SIG-M5 treated with dmso at 0.1 percent for 504 hours (cell line): ENCODE results near the gene MBD3L2.
"Not testable (repeated sequence)": the region's sequence is repeated elsewhere in the genome, so short reads cannot be mapped to it uniquely, and the experiment has no call there.

Experiments used
- DNase-seq: peaks from one replicate; lab custom pipeline; 2025; ENCODE audit not compliant: unreplicated experiment; lab: John Stamatoyannopoulos, UW

The MBD3L2 gene

DNA sequence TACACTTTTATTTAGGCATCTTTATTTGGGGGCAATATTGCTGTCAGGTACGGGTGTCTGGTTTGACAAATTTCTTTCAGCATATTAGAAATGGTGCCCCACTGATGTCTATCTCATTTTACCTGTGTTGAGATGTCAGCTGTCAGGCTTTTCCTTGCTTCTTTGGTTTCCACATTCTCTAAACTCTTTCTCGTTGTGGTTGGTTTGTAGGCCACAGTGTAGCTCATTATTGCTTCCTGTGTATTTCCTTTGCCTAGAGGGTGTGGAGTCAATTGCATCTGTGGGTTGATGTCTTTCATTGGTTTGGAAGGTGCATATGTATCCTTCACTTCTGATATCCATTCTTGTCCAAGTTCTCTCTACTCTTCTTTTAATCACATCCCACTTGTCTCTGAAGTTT lies 10.9 kb downstream of the MBD3L2 start:
- not testable (repeated sequence) for DNase-seq

- no peak for DNase-seq
Measured at GRCh38 chr19:7063339-7063738, 14.2 kb downstream of the MBD3L2 start.

- DNase-seq: no peak
Measured at GRCh38 chr19:7063764-7064418, 14.8 kb downstream of the MBD3L2 start.

DNA sequence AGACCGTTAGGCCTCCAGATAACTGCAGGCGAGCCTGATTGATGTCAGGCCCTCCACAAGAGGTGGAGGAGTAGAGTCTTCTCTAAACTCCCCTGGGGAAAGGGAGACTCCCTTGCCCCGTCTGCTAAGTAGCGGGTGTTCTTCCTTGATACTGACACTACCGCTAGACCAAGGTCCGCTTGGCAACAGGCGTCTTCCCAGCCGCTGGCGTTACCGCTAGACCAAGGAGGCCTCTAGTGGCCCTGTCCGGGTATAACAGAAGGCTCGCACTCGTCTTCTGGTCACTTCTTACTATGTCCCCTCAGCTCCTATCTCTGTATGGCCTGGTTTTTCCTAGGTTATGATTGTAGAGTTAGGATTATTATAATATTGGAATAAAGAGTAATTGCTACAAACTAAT lies 18.0 kb downstream of the MBD3L2 start:
- DNase-seq: not testable (repeated sequence)

DNA sequence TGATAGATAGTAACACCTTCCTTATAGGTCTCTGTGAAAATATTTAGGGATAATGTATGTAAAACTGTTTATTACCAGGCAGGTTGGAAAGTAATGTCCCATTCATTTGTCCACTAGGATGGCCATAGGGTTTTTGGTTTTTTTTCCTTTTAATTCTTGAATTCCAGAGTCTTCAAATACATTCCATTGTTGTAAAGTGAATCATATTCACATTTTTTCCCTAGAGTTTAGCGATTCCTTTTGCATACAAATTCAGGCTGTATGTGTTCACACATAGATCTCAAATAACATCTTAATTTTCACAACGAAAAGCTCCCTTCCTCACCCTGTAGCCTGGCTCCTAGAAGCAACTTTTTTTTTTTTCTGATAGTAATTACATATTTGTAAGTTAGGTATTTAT lies 18.6 kb downstream of the MBD3L2 start:
- DNase-seq: no peak

- no peak for DNase-seq
Measured at GRCh38 chr19:7068599-7068998, 19.5 kb downstream of the MBD3L2 start.

GRCh38 chr19:7069042-7069903 lies 20.2 kb downstream of the MBD3L2 start, which contains the start of gene ZNF557:
ZNF557 (plus strand) TSS chr19:7069703; CDS start chr19:7075075, 5,372 bp downstream.
- DNase-seq: peak; percentile 87

- DNase-seq: no peak
Measured at GRCh38 chr19:7069904-7070226, 20.7 kb downstream of the MBD3L2 start.

- DNase-seq: no peak
Measured at GRCh38 chr19:7072541-7072940, 23.4 kb downstream of the MBD3L2 start.

GRCh38 chr19:7074705-7075282 lies 25.7 kb downstream of the MBD3L2 start:
- DNase-seq: no peak

- no peak for DNase-seq
Measured at GRCh38 chr19:7076151-7076550, 27.0 kb downstream of the MBD3L2 start.

DNA sequence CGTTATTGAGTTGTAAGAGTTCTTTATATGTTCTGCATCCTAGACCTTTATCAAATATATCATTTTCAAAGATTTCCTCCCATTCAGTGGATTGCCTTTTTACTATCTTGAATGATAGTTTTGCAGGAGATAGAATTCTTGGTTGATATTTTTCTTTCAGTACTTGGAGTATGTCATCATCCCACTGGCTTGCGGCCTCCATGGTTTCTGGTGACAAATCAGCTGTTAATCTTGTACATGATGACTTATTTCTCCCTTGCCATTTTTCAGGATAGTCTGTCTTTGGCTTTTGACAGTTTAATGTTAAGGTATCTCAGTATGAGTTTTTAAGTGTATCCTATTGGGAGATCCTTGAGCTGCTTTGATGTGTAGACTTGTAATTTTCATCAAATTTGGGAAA lies 28.9 kb downstream of the MBD3L2 start:
- DNase-seq: no peak

DNA sequence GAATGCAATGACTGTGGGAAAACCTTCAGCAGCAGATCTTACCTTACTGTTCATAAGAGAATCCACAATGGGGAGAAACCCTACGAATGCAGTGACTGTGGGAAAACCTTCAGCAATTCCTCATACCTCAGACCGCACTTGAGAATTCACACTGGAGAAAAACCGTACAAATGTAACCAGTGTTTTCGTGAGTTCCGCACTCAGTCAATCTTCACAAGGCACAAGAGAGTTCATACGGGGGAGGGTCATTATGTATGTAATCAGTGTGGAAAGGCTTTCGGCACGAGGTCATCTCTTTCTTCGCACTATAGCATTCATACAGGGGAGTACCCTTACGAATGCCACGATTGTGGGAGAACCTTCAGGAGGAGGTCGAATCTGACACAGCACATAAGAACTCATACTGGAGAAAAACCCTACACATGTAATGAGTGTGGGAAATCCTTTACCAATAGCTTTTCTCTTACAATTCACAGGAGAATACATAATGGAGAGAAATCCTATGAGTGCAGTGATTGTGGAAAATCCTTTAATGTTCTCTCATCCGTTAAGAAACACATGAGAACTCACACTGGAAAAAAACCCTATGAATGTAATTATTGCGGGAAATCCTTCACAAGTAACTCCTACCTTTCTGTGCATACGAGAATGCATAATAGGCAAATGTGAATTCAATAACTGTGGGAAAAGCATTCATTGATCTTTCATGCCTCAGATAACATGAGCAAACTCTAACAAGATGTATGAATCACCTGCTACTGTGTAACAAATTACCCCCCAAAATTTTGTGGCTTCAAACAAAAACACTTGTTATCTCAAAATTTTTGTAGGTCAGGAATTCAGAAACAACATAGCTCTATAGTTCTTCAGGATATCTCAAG lies 34.2 kb downstream of the MBD3L2 start:
- no peak for DNase-seq

DNA sequence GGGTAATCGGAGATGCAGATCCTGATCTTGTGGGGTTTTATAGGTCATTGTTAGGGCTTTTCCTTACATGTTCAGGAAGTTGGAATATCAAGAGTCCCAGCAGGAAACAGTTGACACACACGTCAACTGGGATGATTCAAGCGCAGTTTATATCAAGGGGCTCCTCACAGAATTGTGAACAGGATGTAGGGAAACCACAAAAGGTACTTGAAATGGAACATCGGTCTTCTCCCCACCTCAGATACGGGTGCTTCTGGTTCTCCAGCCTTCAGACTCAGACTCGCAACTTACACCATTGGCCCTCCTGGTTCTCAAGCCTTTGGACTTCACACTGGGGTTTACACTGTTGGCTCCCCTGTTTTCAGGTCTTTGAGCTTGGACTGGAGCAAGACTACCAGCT lies 39.9 kb downstream of the MBD3L2 start:
- DNase-seq: no peak

DNA sequence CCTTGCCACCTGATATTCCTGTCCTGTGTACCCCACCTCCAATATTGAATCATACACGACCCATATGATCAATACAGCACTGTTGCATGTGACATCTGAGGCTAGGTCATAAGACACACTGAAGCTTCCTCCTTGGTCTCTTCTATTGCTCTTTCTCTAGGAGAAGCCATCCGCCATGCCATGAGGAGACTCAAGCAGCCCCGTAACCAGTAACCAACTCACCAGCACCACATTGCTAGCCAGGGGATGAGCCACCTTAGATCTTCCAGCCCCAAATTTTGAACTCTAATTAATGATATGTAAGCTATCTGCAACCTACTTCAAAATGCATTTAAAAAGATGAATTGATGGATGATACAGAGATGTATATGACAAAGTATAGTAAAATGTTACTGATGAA lies 49.0 kb downstream of the MBD3L2 start:
- DNase-seq: no peak

- peak; percentile 84 for DNase-seq
Measured at GRCh38 chr19:7098701-7099596, 49.8 kb downstream of the MBD3L2 start.

DNA sequence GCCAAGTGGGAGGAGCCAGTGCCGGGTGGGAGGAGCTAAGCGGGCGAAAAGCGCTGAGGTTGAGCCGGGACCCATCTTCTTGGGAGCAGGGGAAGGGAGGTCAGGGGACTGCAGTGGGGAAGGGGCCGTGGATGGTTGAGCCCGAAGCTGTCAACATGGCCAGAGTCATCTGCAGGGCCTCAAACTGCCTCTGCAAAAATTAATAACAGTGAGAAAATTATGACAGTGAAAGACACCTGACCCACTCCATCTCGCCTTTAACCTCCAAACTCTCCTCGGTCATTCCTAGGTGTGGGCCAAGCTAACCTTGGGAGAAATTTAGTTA lies 50.4 kb downstream of the MBD3L2 start:
- DNase-seq: no peak
